HG02885 (cell line): Measurements from ENCODE around the gene MAMDC4.
"Not testable (repeated sequence)": the region's sequence is repeated elsewhere in the genome, so short reads cannot be mapped to it uniquely, and the experiment has no call there.

Experiments
- ATAC-seq: cut with Tn5 transposase; IDR thresholded peaks from one replicate; pipeline ENCODE4 v1.9.1; 2021; ENCODE audit warnings: mild to moderate bottlenecking; ENCODE audit not compliant: unreplicated experiment, poor library complexity

MAMDC4 gene

DNA sequence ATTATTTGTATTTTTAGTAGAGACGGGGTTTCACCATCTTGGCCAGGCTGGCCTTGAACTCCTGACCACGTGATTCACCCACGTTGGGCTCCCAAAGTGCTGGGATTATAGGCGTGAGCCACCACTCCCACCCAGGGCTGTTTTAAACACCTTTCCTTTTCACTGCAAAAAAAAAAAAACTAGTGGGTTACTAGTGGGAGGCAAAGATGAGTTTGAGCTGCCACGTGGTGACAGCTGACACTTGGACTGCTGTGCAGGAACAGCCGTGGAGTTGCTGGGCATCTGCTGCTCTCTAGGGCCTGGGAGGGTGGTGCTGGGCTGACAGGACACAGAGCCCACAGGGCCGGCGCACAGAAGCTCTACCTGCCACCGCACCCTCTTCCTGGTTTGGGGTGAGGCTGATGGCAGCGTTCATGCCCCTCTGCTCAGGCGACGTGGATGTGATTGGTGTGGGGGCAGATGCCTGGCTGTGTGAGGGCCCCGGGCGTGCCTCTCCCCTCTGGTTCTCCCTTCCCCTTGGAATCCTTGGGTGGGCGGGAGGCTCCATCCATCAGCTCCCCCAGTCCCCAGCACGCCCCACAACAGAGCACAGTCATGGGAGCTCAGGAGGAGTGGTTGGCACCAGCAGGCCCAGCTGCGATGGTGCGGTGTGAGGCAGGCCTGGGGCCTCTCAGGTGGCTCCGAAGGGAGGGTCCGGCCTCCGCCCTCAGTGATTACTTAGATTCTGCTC lies 27.5 kb upstream of the MAMDC4 start:
- no peak for ATAC-seq

DNA sequence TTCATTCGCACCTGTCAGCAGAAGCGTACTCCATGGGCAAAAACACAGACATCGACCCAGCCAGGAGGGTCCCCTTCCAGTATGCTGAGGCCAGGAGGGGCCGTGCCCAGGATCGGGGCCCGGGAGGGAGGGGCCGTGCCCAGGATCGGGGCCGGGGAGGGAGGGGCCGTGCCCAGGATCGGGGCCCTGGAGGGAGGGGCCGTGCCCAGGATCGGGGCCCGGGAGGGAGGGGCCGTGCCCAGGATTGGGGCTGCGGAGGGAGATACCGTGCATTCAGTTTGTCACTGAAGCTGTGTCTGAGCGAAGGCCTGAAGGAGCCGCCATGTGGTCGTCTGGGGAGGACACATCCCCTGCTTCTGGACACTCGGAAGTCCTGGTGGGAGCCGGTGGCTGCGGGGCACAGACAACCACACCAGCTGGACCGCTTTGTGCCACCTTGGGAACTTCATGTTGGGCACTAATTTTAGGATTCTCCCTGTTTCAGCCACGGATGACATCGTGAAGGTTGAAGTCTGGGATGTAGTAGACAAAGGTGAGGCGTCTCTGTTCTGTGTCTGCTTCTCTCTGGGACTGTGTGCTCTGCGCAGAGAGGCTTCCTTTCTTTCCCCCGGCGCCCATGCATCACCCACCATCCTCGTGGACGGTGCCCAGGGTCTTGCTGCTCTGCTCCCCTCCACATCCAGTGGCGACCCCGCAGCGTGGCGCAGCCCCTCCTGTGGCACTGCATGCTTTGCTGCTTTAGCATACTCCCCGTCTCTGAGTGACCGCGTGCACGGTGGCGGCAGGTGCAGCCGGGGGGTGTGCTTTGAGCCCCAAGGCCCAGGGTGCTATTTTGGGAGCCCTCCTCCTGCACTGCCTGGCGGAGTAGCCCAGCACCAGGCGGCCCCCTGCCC lies 26.6 kb upstream of the MAMDC4 start:
- ATAC-seq = no peak

DNA sequence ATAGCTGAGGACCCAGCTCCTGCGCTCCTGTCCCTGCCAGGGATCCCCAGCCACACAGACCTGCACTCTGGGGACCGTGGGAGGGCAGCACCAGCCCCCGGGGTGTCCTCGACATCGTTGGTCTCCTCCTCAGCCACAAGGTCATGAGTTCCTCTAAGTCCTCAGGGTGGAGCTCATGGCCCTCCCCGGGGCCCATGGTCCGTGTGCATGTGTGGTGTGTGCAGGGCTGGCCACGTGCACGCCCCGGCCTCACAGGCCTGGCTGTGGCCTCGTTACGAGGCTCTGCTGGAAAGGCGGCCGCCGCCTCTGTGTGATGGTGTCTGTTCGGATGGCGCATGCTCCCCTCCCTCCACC lies 26.0 kb upstream of the MAMDC4 start:
- no peak for ATAC-seq

- ATAC-seq = no peak
Measured at GRCh38 chr9:136826703-136827582, 25.2 kb upstream of the MAMDC4 start.

- no peak for ATAC-seq
Measured at GRCh38 chr9:136827794-136828473, 24.2 kb upstream of the MAMDC4 start.

GRCh38 chr9:136828474-136829140 lies 23.5 kb upstream of the MAMDC4 start:
- ATAC-seq = no peak

DNA sequence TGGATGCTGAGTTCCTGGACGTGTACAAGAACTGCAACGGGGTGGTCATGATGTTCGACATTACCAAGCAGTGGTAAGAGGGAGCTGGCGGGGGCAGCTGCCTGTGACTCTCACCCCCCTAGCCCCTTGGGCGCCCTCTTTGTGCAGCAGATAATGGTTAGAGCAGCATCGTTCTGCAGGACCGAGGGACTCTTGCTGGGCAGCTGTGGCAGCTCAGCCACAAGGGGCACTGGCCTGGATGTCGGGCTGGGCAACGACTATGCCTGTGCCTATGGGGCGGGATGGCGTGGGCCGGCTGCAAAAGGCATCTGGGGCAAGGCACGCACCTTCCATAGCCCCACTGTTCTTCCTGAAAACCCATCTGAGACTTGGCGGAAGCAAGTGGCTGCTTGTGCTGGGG lies 22.7 kb upstream of the MAMDC4 start:
- no peak for ATAC-seq

GRCh38 chr9:136829981-136830885 lies 21.9 kb upstream of the MAMDC4 start:
- ATAC-seq = no peak

GRCh38 chr9:136831002-136831719 lies 21.0 kb upstream of the MAMDC4 start:
- ATAC-seq = no peak

DNA sequence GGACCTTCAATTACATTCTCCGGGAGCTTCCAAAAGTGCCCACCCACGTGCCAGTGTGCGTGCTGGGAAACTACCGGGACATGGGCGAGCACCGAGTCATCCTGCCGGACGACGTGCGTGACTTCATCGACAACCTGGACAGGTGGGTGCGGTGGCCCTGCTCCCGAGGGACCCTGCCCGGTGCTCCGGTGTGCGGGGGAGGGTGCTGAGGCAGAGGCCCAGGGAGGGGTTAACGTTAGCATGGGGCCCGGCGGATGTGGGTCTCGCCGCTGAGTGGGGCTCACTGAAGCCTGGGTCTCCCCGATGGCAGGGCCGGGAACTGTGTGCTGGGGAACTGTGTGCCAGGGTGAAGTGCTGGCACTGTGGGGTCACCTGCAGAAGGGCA lies 20.4 kb upstream of the MAMDC4 start:
- no peak for ATAC-seq

GRCh38 chr9:136832581-136832980 lies 19.6 kb upstream of the MAMDC4 start:
- ATAC-seq = no peak

DNA sequence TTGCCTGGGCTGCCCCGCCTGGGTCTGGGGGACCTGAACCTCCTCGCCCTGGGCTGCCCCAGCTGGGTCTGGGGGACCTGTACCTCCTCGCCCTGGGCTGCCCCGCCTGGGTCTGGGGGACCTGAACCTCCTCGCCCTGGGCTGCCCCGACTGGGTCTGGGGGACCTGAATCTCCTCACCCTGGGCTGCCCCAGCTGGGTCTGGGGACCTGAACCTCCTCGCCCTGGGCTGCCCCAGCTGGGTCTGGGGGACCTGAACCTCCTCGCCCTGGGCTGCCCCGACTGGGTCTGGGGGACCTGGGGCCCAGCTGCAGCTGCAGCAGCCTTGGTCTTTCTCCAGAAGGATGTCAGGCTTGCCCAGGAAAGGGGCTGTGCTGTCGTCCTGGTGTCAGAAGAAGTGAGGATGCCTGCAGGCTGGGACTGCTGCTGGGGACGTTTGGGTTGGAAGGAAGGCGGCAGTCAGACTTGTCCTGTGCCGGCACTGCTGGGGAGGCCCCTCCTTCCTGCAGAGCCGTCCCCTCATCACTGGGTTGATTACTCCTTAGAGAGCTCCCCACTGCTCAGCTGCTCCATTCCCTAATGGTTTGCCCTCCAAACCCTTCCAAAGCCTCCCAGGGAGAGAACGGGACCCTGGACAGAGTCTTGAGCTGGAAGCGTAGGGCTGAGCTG lies 18.6 kb upstream of the MAMDC4 start:
- ATAC-seq = not testable (repeated sequence)

GRCh38 chr9:136835162-136835931 lies 16.8 kb upstream of the MAMDC4 start:
- no peak for ATAC-seq

- ATAC-seq = no peak
Measured at GRCh38 chr9:136835932-136836904, 15.9 kb upstream of the MAMDC4 start.

DNA sequence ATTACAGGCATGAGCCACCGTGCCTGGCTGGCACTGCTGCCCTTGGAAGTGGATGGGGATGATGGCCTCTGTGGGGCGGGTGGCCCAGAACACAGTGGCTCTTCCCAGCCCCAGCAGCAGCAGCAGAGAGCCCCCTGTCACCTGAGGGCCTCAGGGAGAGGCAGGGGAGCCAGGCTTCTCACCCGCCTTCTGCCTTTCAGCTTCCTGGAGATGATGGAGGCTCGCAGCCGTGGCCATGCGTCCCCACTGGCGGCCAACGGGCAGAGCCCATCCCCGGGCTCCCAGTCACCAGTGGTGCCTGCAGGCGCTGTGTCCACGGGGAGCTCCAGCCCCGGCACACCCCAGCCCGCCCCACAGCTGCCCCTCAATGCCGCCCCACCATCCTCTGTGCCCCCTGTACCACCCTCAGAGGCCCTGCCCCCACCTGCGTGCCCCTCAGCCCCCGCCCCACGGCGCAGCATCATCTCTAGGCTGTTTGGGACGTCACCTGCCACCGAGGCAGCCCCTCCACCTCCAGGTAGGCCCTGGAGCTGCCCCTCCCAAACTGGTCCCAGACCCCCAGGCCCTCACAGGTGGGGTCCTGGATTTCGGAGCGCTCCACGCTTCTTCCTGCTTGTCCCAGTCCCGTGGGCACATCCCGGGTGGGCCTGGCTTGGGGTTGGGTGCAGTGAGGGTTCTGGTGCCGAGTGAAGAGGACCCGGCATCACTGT lies 14.8 kb upstream of the MAMDC4 start:
- ATAC-seq = no peak
